Activated T-cell treated with anti-CD3 and anti-CD28 coated beads, Interleukin-2, amount 50 U/mL, for 1 hour (primary cell): ENCODE results near the gene NR1I3.
"Not testable (repeated sequence)": the region's sequence is repeated elsewhere in the genome, so short reads cannot be mapped to it uniquely, and the experiment has no call there.

Experiments
- DNase-seq: peaks from one replicate; pipeline ENCODE4 v3.0.0-alpha.2; 2020

The NR1I3 gene, protein sequence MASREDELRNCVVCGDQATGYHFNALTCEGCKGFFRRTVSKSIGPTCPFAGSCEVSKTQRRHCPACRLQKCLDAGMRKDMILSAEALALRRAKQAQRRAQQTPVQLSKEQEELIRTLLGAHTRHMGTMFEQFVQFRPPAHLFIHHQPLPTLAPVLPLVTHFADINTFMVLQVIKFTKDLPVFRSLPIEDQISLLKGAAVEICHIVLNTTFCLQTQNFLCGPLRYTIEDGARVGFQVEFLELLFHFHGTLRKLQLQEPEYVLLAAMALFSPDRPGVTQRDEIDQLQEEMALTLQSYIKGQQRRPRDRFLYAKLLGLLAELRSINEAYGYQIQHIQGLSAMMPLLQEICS

DNA sequence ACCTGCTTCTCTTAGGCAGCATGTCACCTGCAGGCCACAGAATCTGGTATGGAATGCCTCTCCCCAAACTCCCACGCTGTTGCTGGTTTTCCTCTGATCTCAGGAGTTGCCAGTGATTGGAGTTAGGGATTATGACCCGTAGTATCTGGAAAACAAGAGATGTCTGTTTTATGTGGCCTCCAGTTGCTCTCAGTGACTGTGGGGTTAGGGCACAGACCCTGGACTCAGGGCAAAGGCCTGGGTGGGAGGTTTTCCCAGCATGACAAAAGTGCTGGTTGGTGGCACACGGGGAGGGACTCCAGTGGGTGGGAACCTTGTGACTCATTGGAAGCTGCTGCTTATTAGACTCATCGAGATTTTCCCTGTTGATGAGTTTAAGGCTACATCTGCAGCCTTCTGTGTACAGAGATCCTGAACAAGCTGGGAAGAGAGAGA is at the start of gene NR1I3:
Gene NR1I3 (minus strand): TSS at position 165 of the 435 bp plus-strand sequence. CDS start 1,638 bp downstream, outside the sequence.
- DNase-seq, result no peak

DNA sequence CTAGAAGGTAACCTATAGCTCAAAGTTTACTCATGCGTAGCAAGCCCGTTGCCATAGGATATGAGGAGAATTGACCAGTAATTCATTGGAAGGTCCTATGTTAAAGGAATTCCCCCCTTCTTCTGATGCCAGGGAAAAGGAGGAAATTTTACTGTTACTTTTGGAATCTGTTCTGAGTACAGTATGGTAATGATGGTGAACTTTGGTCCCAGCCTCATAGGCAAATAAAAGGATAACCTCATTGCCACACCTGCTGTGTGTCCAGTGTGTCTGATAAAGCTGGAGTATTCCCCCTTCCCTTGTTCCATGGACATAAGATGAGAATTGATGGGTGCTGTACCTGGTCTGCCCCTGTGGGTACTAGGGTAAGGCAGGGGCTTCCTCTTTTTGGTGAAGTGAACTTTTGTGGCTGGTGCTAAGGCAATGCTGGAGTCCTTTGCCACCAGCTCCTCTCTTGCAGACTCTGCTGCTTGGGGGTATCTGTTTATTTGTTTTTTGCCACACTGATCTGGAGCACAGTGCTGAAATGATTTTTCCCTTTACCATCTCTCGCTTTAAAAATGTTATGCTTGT is 49.6 kb upstream of the NR1I3 start:
- no peak for DNase-seq

DNA sequence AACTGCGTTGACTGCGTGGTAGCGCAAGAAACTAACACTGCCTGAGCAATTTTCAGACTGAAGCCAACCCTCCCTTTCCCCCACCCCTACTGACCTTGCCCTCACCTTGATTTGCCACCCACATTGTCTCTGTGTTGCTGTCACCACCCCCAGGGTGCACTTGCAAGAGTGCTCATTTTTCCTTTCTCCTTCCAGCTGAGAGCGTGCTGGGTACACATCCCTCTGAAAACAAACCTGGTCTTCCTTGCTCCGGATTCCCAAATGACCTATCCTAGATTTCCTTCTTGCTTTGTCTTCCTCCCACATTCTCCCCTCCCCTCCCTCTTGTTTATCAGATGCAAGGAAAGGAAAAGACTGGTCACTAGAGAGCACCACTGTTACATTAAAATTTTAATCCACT is 47.5 kb upstream of the NR1I3 start:
- no peak for DNase-seq

DNA sequence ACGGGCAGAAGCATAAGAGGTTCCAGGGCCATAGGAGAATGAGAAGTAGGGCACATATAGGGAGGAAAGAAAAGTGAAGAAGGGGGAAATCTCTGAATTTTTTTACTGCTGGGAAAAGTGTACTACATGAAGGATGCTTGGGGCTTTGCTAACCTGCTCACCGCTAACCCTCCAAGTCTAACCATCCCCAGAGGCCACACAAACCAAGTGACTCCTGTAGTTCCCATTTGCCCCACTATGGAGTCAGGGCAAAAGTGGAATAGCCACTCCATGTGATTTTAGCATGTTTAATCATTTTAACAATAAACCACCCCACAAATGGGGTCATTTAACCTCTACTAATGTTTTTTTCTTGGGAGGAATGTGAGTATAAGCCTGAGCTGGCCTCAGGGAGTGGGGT is 47.1 kb upstream of the NR1I3 start:
- no peak for DNase-seq

DNA sequence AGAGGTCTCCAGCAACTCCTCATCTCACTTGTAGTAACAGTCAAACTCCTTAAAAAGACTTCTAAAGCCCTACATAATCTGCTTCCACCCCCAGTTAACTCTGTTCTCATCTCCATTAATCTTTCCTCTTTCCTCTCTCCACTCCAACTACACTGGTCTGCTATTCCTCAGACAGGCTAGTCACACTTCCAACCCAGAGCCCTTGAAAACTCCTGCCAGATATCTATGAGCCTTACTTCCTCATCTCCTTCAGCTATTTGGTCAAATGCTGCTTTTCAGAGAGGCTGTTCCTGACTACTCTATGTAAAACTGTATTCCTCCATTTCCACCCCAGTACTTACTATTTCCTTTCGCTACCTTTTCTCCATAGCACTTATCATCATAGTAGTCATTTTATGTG is 45.0 kb upstream of the NR1I3 start:
- DNase-seq, result no peak

DNA sequence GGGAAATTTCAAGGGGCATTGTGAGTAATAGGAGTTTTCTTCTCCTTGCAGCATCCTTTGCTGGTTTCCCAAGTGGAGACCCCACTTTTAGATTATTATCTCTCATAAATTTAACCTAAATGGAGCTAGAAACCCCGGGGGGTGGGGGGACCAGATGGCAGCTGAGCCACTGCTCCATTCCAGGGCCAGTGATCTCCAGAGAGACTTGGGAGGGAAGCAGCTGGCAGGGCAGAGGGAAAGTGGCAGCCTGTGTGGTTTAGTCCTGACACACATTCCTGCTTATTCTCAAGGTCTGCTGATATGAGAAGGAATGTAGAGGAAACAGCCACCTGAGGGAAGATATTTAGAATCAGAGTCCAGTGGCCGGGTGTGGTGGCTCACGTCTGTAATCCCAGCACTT is 36.9 kb upstream of the NR1I3 start:
- no peak for DNase-seq

DNA sequence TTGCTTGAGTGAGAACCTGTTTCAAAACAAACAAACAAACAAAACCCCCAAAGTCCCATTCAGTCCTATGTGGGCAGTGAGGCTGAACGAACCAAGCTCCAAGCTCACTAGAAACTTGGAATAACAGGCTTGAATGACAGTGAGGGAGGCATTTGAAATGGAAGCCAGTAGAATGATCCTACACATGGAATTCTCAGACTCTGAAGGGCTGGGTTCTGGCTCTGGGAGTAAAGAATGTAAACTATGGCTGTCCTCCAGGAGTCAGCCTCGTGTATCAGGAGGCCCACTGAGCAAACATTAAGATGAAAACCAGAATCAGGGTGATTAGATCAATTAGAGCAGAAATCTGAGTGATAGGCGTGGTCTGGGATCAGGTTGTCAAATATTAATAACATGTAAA is 35.4 kb upstream of the NR1I3 start:
- no peak for DNase-seq

DNA sequence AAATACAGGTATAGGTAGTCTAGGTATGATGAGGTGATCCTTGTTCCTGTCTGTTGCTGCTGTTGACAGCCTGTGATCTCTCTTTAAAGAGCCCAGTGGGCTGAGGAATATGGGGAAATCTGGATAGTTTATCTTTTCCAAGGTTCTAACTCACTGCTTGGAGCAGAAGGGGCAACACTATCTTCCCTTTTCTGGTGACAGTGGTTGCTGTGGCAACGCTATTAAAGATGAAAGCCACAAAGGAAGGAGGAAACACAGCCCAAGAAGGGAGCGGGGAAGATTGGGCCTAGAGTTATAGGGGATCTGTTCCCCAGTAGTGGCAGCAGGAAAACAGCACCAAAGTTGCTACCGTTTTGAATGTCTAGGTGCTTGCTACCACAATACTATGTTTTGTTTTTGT is 29.3 kb upstream of the NR1I3 start:
- DNase-seq, result no peak

DNA sequence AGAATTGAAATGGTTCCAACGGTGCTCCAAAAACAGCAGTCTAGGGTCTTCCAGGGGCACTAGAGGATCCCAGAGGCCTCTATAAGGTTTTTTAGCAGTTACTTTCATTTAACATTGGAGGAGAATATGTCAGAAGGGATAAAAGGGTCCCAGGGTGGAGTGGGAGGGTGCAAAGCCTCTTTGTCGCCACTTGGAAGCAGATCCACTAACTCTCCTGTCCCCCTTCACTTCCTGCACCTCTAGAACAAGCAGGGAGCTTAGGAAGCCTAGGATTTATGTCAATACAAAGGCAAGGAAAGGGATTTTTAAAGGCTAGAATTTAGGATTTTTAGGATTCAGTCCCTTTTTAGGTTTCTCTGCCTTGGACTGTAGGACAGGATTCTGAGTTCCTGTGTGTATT is 28.8 kb upstream of the NR1I3 start:
- DNase-seq, result no peak

DNA sequence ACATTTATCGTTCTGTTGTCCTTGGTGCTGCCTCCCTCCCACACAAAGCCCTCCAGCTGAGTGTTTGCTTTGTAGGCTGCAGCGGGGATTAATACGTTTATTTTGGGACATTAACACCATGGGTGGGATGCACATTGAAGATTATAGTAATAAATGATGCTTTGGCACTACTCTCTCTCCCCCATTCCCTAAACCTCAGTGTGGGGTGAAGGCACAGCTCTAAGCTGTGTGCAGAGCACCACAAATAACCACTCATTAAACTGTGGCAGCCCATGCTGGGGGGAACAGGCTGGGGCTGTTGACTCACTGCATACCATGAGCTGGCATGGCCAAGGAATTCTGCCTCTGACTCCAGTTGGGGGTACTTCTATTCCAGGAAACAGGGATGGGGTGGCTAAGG is 28.2 kb upstream of the NR1I3 start:
- DNase-seq, result no peak

DNA sequence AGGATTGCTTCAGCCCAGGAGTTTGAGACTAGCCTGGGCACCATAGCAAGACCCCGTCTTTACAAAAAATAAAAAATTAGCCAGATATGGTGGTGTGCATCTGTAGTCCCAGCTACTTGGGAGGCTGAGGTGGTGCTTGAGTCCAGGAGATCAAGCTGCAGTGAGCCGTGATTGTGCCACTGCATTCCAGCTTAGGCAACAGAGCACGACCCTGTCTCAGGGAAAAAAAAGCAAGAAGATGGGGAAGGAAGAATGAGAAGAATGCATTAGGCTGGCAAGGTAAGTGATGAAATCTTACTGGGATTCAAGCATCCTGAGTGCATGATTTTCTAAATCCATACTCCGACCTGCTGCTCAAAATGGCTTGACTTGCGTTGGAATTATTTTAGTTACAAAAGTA is 27.3 kb upstream of the NR1I3 start:
- DNase-seq, result no peak

DNA sequence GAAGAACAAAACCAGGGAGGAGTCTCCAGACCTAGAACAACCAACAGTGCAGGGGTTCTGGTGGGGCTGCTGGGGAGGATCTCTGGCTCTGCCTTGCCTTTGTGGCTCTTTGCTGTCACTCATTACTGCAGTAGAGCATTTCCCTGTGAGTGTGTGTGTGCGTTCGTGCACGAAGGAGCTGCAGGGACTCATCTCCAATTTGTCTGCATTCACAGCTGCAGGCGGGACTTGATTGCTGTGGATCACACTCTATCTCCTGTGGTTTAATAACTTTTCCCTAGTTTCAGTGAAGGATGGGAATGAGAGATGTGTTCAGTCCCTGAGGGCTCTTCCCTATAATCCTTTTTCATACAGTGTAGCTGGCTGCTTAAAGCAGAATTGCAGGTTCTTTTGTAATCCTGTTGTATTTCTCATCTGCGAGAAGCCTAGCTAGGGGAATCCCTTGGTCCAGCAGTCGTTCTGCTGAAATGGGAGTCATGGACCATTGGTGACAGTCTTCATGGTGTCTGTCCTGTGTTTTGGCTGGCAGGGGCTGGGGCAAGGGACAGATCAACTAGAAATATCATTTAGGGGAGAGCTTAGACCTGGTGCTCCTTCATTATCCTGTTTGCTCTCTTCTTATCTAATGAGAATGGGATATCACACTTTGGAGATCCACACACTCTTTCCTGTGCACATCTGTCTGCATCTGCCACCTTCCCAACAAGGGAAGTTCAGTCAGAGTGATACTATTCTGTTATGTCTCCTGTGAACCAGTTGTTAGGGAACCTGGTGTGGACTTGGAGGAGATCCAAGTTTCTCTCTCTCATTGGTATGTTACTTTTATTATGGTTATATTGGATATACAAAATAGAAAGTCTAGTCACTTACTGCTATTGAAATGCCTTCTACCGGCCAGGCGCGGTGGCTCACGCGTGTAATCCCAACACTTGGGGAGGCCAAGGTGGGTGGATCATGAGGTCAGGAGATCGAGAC is 23.5 kb upstream of the NR1I3 start:
- no peak for DNase-seq

DNA sequence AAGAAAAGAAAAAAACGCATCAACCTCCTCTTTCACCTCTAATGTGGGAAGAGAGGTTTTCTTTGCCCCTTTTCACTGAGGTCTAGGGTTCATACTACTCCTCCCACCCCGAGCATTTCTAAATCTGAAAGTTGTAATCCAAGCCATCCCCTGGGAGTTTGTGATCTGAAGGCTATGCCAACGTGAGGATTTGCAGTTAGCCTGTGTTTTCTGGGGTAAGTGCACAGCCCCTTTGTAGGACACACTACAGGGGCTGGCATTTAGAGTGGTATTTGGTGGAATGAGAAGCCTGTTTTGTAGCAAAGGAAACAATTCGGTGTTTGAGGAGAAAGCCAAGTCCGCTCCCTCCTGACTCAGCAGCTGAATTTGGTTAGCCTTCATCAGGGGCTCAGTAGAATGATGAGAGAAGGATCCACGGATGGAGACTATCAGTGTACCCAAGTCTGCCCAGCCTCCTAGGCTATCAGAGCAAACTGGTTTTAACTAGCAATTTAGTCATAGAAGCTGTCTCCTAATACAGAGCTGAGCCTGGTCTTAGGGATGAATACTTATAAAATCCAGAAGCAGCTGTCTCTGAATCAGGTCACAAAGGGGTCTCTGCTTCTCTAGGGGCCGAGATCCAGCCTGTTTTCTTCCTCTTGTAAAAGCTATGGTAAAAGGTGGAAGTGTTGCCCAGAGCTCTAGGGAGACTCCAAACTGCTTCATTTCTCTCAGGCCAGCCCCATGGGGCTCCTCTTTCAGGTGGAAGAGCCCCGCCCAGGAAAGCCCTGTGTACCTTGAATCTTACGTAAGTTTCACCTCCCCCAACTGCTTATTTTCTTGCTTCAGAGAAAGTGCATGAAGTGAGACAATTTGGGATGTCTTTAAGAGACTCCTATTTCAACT is 22.6 kb upstream of the NR1I3 start:
- DNase-seq, result no peak

DNA sequence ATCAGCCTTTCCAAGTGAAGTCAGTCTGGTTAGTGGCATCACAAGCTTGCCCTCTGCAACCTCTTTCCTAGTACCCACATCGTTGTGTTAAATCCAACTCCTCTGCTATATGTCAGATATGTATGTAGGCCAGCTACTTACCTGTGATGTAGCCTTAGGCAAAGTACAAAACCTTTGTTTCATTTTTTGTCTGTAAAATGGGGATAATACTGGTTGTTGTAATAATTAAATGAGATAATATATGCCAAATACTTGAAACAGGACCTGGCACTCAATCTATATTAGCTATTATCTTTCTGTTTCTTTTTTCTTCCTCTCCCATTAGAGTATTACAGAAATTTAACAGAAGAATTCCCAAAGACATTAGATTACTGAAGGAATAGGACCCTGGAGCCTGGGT is 21.8 kb upstream of the NR1I3 start:
- DNase-seq, result no peak

DNA sequence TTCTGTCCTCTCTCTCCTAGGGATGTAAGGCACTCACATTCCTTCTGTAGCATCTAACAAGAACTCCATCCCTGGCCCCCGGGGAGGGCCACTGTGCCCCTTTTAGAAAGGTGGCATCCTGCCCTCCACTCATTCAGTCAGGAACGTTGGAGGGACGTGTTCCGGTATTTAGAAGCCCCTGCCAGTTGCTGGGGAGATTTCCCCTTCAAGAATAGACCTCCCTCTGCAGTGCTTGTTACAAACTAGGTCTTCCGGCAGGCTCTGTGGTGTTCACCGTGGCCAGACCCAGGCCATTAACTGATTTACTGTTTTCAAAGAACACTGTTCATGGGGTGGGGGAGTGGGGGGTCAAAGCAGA is 21.3 kb upstream of the NR1I3 start:
- DNase-seq, result no peak

DNA sequence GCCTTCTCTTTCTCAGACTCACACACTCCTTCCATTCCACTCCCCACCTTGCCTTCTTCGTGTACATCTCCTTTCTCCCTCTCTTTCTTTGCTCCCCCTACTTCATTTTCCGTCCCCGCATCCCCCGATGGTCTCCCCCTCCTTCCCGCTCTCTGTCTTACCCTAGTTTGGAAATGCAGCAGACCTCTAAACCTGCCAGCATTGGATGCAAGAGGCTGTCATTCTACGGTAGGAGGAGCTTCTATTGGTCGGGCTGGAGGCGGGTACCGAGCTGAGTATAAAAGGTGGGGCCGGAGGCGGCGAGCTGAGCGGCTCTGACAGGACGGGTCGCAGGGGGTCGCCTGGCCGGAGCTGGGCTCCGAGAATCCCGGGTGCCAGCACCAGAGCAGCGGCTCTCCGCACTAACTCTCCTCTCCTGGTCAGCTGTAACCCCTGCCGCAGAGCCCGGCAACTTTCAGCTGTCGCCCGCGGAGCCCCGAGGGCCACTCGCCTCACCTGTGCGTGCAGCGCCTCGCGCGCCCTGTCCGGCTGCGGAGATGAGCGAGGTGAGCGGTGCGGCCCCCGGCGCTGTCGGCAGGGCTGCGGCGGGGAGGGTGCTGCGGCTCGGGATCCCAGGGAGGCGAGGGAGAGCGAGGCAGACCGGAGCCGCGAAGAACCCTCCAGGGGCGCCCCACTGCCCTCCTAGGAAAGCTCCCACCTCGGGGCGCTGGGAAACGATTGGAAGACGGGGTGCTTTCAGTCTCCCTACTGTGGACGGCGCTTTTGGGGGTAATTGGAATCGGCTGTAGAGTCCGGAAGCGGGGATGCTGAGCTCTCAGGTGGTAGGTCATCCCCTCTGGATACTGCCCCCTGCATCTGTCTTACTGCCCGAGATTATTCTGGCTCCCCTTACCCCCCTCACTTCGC is 20.7 kb upstream of the NR1I3 start, which contains the start of gene PCP4L1:
Gene PCP4L1 (plus strand): TSS at position 307 of the 906 bp plus-strand sequence. CDS start 230 bp downstream, at position 537.
- DNase-seq, result peak; percentile 32

DNA sequence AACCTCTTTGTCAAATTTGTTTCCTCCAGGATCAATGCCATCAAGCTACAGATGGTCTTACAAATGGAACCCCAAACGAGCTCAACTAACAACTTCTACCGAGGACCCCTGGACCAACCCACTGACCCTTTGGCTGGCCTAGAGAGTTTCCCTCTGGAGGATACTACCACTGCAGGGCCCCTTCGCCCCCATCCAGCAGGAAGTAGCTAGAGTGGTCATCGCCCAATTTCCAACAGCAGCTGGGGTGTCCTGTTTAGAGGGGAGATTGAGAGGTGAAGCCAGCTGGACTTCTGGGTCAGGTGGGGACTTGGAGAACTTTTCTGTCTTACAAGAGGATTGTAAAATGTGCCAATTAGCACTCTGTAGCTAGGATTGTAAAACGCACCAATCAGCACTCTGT is 19.1 kb upstream of the NR1I3 start:
- DNase-seq, result not testable (repeated sequence)

DNA sequence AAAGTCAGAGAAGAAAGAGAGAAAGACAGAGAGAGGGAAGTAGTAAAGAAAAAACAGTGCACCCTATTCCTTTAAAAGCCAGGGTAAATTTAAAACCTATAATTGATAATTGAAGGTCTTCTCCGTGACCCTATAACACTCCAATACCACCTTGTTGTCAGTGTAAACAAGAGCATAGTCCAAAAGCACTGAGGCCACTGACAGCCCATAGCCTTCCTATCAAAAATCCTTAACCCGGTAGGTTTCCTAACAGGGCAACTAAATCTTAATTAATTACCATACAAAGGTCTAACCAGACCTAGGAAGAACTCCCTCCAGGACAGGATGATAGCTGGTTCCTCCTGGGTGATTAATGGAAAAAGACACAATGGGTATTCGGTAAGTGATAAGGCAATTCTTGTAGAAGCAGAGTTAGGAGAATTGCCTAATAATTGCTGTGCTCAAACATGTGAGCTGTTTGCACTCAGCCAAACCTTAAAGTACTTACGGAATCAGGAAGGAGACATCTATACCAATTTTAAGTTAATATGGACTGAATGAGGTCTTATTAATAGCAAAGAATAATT is 18.0 kb upstream of the NR1I3 start:
- not testable (repeated sequence) for DNase-seq

DNA sequence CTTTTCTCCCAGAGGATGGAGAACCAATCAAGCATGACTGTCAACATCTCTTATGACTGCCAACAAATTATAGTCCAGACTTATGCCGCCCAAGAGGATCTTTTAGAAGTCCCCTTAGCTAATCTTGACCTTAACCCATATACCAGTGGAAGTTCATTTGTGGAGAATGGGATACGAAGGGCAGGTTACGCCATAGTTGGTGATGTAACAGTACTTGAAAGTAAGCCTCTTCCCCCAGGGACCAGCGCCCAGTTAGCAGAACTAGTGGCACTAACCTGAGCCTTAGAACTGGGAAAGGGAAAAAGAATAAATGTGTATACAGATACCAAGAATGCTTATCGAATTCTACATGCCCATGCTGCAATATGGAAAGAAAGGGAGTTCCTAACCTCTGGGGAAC is 17.3 kb upstream of the NR1I3 start:
- not testable (repeated sequence) for DNase-seq

DNA sequence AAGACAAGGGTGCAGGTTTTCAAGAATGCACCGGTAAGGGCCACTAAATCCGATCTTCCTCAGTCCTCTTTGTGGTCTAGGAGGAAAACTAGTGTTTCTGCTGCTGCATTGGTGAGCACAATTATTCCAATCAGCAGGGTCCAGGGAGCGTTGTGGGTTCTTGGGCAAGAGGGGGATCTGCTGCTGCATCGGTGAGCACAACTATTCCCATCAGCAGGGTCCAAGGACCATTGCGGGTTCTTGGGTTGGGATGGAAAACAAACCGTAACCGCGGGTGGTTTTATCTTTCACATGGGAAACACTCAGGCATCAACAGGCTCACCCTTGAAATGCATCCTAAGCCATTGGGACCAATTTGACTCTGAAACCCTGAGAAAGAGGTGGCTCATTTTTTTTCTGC is 13.6 kb upstream of the NR1I3 start:
- DNase-seq, result no peak

DNA sequence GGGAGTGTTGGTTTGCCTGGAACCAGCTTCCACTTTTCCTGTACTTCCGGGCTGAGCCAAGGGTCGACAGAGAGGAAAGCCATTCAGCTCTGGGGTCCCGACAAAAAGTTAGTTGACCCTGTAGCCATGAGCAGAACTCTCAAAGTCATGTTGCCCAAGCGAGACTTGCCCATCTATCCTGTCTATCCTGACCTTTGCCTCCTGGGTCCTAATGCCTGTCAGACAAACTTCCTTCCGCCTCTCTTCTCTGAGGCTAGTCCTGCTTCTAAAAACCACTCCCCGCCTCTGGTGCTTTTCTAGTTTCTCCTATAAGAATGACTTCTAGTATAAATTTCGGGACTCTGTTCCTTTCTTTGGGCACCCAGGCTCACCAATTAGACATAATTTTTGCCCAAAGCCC is 12.8 kb upstream of the NR1I3 start:
- DNase-seq, result no peak
